HG02588 (cell line): ENCODE data around the gene RAB31.
A peak's percentile ranks its signal among the peaks of the same experiment; 100 is the strongest.

Experiments
- ATAC-seq: cut with Tn5 transposase; IDR thresholded peaks from one replicate; pipeline ENCODE4 v1.9.1; 2021; ENCODE audit warnings: mild to moderate bottlenecking, moderate library complexity; ENCODE audit not compliant: unreplicated experiment

RAB31 gene

DNA sequence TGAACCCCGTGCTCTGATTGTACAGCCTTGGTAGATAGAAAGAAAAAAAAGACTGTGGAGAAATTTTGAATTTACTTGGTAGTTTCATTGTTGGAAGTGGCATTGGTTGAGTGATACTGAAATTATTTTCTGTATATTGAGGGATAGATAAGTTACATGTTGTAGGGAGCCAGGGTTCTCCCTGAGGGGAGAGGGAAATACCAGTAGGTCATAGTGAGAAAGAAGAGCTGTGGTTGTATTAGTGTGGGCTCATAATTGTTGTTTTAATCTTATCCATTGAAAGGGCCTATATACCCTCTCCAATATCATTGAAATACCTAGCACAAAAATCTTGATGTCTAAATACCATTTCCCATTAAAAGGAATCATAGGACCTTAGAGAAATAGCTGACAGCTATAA is 16.9 kb upstream of the RAB31 start:
- no peak for ATAC-seq

DNA sequence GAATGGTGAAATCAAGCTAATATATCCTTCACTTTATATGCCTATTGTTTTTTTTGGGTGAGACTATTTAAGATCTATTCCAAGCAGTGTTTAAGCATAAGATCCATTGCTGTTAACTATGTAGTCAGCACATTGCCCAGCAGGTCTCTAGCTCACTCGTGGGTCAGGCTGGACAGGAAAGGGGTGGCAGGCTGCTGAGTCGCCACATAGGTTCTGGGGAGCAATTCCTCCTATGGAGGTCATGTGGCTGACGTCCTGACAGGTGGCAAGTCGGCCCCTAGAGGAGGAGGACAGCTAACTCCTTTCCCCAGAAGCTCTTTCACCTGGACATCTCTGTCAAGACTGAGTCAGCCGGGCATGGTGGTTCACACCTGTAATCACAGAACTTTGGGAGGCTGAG is 13.9 kb upstream of the RAB31 start:
- ATAC-seq: no peak

DNA sequence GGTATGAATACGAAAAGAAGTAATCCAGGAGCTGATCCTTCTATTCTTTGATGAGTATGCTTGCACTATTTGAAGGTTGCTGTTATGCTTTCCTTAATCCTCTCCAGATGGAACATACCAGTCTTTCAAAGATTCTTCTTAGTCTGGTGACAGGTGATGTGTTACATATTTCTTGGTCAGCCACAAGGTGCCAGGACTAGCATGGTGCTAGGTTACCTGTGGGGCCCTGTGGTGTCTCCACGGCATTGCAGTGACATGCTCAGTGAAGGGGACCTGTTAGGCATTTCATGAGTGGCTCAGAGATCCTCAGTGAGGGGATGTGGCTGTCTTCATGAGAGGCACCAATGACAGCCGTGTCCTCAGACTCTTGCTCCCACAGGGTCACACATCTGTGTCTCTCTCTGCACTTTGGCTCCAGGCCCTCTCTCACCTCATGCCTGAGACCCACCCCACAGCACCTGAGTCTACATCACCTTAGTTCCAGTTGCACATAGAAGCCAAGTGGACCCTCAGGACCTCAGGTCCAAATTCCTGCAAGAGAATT is 13.1 kb upstream of the RAB31 start:
- ATAC-seq: no peak

DNA sequence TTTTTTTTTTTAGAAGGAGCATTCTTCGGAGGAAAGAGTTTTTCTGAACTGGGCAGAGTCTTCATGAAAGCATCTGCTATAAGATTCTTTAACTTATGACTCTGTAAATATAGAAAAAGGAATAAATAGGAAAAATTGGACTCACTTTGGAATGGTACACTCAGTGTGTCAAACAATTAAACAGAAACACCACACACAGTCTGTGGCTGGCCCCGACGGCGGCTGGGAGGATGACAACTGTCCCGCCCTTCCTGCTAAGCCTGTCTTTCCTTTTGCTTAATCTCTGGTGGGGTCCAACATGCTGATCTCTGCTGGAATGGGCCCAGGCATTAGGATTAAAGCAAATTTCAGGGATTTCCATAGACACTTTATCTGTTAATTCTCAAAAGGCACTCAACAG is 12.5 kb upstream of the RAB31 start:
- no peak for ATAC-seq

DNA sequence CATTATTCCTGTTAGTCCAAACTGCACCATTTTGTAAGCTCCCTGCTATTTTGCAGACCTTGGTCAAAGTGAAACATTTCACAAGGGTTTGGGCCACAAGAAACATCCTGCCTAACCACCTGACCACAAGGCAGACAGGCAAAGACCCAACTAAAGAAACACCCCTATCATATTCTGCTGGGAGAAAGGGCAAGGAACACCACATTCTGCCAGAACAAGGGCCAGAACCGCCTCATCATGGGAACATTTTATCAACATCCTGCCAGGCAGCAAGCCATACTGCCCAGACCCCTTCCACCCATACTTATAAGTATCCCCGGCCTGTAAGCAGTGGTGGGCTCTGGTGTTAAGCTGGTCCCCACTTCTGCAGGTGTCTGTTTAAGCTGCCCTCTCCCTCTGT is 12.0 kb upstream of the RAB31 start:
- ATAC-seq: no peak

DNA sequence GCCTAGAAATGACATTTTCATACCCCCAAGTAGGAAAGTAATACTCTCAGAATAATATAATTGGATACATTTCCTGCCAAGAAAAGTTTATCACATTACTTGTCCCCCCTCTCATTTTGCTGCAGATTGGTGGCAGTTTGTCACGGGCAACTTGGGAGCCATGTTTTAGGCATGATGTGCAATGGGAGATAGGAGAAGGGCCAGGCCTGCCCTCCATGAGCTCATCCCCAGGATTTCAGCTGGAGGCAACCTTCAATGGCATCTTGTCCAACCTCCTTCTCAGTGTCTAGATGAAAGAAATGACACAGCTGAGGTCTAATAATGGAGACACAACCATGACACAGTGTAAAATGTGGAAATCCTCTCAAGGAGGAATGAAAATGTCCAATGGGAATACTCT is 11.4 kb upstream of the RAB31 start:
- ATAC-seq: no peak

DNA sequence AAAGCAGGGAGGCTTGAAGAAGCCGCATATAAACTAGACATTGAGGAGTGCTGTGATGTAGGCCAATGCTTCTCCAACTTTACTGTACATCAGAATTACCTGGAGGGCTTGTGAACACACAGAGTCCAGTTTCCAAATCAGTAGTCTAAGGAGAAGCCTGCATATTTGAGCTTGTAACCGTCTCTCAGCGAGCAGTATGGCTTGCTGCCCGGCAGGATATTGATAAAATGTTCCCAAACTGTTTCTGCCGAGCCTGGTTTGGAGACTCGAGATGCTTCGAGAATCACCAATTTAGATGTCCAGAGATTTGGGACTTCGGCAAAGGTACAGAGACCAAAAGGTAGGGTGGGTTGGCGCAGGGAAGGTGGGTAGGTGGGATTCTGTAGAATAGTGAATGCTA is 11.0 kb upstream of the RAB31 start:
- no peak for ATAC-seq

DNA sequence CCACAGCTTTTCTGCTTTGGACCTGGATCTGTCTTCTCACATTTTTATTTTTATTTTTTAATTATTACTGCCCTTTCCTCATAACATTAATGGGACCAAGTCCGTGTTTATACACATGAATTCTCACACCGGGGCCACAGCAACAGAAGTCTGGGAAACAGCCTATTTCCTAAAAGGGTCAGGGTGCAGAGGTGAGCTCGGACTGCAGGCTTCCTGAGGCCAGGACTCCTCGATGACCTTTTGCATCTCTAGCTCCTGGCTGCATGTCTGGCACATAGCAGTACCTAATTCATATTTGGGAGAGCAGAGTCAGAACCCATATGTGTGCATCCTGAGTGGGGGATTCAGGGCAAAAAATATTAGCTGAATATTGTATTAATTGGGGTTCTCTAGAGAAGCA is 9.6 kb upstream of the RAB31 start:
- ATAC-seq: no peak

DNA sequence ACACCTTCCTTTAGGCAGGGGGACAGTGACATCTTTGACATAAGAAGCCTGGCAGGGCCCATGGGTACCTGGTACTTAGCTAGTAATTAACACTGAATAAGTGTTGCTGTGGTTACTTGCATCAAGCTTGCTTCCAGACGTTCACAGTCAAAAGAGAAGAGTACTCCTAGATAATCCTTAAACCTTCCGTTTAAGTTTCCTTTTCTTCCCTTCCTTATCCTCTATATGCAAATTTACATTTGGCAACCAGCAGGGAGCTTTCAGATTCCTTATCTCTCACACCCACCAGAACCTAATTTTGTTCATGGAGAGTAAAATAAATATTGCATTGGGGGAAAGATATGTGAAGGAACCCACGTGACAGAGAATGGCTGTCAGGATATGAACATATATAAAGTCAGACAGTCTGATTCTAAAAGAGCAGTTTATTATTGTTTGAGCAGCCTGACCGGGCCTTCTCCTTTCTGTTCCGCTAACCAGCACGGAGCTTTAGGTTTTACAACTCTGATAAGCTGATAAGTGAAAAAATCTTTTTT is 7.8 kb upstream of the RAB31 start:
- no peak for ATAC-seq

DNA sequence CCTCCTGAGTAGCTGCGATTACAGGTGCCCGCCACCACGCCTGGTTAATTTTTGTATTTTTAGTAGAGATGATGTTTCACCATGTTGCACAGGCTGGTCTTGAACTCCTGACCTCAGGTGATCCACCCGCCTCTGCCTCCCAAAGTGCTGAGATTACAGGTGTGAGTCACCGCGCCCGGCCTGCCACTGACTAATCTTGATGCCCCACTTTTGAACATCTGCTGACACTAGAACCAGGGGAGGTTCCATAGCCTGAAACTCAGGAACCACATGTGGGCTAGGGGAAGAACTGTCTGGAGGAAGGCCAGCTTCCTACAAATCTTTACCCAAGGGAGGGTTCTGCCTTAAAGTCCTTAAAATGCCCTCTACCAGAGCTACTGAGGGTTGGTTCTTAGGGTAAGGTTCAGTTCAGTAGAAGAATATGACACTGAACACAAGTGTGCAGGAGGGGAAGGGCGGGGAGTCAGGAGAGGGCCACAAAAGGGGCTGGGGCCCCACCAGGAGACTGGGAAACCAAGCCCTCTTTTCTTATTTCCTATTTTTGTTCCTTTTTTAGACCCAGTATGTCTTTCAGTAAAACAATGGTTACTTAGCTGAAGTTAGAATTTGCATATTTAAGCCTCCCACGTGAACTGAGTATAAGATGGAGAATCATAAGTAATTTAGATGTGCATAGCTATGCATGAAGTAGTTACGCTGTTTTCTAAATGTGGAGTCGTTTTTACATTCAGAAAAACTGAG is 6.3 kb upstream of the RAB31 start:
- no peak for ATAC-seq

DNA sequence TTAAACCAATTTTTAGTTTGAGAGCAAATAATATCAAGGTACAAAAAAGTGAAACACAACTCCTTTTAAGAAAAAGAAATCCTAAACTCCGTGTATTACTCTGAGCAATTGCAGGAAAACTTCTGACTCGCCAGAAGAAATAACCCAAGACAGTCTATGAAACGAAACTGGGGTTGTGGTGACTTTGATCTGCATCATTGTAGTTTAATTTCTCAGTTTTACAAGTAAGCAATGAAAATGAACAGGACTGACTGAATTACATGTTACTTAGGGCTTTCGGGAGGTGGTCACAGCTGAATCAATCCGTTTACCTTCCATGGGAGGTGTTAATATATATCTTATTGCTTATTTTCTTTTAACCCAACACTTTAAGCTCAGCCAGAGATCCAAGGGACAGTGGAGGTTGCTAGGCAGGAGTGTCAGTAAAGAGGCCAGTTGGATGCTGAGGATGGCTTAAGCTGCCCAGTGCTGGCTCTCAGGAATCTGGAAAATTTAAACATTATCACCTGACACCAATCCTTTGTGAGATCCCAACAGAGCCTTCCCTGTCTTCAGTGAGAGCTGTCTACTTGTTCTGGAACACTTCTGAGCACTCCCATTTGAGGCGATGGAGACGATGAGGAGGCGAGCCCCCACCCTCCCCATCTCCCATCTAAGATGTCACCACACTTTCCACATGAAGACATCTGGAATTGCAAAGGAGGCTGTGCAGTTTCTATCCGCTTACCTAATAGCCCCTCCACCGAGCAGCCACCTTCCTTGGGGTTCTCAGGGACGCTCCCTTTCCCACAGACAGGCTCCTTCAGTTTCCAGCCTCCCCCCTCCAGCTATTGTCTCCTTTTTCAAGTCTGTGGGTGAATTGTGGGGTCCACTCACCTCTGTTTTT is 3.6 kb upstream of the RAB31 start:
- ATAC-seq: no peak

DNA sequence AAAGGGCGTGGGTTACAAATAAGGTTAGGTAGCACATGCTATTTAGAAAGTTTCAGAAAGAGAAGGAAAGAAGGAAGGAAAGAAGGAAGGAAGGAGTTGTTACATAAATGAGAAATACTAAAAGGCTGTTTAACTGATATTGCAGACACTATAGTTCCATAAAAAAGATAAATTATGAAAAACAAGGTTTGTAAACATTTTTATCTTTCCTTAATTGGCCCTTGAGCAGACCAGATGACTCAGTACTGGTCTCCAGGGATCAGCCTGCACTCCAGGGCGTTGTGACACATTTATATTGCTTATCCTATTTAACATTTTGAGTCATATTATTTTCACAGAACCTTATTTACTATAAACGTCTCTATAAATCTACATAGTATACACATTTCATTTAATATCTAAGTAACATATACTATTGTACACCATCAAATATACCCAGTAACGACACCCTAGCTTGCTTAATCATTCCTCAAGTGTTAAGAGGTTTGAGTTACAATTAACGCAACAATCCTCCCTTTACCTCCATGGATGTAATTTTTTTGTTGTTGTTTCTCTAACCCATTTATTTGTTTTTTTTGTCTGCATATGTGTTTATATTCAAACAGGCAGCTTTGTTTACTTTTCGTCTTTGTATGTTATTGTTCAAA is 2.8 kb upstream of the RAB31 start:
- ATAC-seq: no peak

DNA sequence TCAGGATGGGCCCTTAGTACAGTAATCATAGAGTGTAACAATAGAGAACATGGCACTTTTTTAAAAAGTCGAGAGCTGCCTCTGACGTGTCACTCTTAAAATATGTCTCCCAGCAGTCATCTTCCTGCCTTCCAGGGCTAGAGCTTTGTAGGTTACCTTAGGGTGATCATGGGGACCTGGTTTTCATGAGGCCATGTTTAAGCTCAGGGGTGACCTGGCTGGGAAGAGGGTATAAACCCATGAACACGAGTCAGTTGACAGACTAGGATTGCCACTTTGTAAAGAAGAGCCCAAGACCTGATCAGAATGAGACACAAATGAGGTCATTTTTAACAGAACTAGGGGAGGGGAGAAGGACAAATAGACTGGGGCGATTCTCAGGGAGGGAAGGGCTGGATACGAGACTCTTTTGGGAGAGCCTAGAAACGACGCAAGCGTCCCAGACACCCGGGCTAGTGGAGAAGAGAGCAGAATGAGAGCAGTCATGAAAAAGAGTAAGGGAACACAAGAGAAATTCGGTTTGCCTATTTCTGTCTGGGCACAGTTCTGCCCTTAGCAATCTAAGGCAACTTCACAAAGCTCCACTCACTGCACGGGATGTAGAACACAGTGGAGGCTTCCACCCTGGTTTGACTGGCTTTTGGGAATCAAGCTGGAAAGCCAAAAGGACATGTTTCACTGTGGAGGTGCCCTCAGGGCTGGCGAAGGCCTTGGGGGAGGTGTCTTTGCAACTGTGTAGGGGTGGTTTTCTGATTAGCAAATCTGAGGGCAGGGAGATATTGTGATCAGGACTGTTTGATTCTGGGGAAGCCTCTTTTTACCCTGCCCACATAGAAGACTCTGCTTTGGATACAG is 1.8 kb upstream of the RAB31 start:
- no peak for ATAC-seq

DNA sequence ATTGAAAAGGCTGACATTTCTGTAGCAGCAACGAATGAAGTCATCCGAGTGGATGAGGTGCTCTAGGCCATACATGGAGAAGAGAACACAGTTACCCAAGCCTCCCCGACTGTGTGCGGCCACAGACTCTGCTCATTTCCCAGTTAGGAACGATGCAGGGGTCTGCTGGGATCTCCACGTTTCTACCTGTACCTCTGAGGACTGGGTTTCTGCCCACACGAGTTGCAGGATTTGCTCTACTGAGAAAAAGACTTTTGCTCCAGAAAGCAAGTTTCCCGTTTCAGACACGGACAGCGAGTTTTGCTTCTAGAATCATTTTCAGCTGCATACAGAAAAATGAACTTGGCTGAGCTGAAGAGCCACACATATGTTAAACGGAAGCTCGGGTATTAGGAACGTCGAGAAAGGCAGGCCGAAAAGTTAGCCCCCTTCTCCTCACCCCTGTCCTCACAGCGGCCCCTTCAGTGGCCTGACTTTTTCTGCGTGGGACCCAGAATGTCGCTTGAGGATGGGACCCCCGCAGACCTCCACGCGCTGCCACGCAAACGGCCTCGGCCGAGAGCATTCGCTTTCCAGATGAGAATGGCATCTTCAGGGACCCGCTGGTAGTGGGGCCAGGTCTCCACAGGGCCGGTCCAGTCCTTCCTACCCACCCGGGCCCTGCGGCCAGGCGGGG is 582 bp upstream of the RAB31 start:
- no peak for ATAC-seq

DNA sequence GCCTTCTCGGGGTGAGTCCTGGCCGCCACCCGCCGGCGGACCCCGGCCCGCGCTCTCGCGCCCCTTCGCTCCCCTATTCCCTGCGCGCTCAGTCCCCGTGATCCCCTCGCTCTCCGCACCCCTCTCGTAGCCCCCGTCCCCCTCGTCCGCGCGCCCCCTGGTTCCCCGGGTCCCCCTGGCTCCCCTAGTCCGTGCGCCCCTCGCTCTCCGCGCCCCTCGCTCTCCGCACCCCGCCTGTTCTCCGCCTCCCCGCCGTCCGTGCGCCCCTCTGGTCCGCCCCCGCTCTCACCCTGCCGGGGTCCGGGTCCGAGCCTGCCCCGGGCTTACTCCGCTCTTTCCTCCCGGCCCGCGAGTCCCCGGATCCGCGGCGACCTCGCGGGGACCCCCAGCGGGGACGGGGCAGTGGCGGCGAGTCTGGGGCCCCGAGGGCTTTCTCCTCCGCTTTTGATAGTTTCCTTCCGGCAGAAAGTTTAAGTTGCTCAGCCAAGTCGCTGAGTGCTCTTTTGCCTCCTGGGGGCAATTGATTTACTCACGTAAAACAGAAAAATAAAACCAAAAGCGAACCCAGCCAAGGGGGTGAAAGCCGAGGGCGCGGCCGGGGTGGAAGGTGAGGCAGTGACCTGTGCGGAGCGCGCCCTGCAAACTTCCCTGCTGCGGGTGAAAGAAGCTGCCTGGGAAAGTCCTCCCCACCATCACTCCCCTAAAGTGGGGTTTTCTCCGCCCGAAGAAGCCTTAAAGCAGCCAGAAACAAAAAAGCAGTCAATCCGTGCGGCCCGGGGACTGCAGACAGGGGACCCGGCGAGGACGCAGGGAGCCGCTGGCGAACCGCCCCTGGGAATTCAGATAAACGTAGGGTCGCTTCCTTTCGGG is 568 bp downstream of the RAB31 start:
- no peak for ATAC-seq

DNA sequence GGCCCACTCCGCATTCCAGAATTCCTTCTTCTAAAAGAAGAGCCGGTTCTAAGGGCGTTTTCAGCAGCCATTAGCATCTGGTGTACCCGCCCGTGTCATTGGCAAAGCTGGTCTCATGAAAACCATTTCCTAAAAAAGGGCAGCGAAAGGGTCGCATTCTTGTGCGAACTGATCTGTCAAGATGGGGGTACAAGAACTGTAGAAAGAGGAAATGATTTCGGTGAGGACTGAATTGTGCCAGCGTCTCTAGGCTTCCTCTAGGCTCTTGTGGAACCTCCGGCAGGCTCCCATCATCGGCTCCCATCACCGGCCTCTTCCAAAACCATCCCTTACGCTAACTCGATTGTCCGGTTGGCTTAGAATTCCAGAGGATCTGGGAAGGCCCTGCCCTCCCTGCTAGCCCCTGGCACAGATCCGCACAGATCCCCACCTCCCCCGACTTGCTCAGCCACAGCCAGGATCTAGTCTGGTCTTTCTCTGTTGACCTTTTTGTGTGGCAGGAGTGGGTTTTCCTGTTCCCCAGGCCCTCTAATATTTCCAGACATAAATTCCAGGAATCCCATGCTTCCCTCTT is 1.3 kb downstream of the RAB31 start:
- ATAC-seq: no peak

DNA sequence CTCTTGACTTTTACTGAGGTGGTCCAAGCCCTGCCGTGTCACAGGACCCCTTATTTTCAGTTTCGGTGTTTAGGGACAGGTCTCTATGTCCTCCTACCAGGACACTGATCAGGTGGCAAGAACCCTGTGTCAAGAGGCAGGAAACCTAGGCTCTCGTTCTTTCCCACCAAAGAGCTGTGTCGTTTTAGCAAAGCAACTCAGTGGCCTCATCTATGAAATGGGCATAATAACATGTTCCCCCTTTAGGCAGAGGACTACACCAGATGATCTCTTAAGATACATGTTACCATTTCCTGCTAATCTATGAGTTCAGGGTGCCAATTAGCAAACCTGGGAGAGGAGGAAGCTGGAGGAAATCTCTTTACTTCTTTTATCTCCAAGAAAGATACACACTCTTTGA is 1.9 kb downstream of the RAB31 start:
- no peak for ATAC-seq

DNA sequence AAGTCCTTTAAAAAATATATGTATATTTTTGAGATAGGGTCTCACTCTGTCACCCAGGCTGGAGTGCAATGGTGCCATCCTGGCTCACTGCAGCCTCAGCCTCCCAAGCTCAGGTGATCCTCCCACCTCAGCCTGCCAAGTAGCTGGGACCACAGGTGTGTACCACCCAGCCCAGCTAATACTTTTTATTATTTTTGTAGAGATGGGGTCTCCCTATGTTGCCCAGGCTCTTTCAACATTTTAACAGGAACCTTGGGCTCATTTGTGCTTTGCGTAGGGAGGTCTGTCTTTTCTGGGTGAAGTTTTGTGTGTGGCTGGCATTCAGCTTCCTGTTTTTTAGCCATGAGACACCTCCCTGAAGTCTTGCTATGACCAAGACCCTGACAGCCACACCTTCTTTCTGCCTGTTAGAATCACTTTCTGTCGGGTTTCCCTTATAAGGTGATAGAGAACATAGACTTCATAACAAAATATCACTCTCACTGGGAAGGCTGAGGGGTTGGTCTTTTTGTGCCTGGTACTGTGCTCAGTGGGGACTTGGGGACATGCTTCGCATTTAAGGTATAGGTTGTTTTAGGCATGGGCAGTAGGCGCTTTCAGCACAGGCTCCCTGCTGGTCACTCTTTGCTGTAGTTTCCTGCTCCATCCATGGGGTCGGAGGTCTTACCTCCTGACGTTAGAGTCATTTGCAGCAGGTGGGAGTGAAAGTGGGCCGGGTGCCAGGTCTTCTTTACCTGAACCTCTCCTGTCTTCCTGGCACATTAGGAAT is 3.4 kb downstream of the RAB31 start:
- peak; percentile 75 for ATAC-seq
